ENCODE measurements around the gene INSM1. TPM values are rescaled to one million over a fixed set of nuclear protein-coding genes. Genes with fewer than 3 reads are reported as not detected.

INSM1 gene
- total RNA-seq, 1 experiment from 2014 or later: not detected

GRCh38 chr20:20390393-20390792, 22.5 kb downstream of the INSM1 start:
- H2AFZ ChIP-seq: no peak overlapping the region
- no peaks in the 10 kb centered on the region for H3K4me1 ChIP-seq (replicated peaks; ENCODE audit: insufficient read depth)
- ChIA-PET CTCF (no interaction called here), POLR2A (ENCODE audit: unreplicated experiment) (no interaction called here)
- no peaks in the 10 kb centered on the region for H3F3A ChIP-seq (ENCODE audit: insufficient read depth, low read depth)
- no peak overlapping the region for H3K4me3 ChIP-seq
- BruUV-seq (replicated peaks): no TSS peak
- H4K20me1 ChIP-seq (ENCODE audit: insufficient read depth): no peaks in the 10 kb centered on the region
- H3K27me3 ChIP-seq (ENCODE audit: insufficient read depth, low read depth): no peaks in the 10 kb centered on the region
- H3K4me2 ChIP-seq: no peak overlapping the region
- no peaks in the 10 kb centered on the region for H3K9me3 ChIP-seq (ENCODE audit: insufficient read depth, low read depth)
- DNase-seq: no peak
- TF ChIP-seq EZH2 (IDR thresholded peaks at IDR 0.05; ENCODE audit: low read depth): no peak
- TF ChIP-seq CTCF (conservative IDR thresholded peaks at IDR 0.05): no peak
- H3K36me3 ChIP-seq (ENCODE audit: low read depth): no peaks in the 10 kb centered on the region
- no peaks in the 10 kb centered on the region for H3K79me2 ChIP-seq (ENCODE audit: low read depth)
- H3K27ac ChIP-seq: no peak overlapping the region
- H3K9me2 ChIP-seq (ENCODE audit: insufficient read depth): no peaks in the 10 kb centered on the region
- intact Hi-C loops (cut with micrococcal nuclease; ENCODE audit: unreplicated experiment): no loop called here

DNA sequence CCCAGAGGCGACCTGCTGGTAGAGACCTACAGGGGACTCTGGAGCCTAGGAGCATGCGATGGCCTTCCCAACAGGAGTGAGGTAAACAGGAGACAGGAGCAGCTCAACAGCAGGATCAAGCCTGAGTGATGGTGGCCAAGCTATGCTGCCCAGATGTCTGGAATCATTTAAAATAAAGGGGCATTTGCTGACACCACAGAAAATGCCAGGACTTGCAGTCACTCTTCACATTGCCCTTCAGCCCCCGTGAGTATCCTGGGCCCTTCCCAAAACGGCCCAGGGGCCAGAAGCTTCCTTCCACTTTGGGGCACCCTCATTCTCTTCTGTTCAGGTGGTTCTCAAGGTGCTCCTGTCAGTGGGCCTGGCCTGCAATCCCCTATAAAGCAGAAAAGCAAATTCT, 23.2 kb downstream of the INSM1 start:
- Histone ChIP-seq H2AFZ (no peak overlapping the region), H3K79me2 (ENCODE audit: low read depth) (no peaks in the 10 kb centered on the region), H3K9me2 (ENCODE audit: insufficient read depth) (no peaks in the 10 kb centered on the region), H3F3A (ENCODE audit: insufficient read depth, low read depth) (no peaks in the 10 kb centered on the region), H3K4me2 (no peak overlapping the region), H3K4me3 (no peak overlapping the region), H4K20me1 (ENCODE audit: insufficient read depth) (no peaks in the 10 kb centered on the region), H3K4me1 (replicated peaks; ENCODE audit: insufficient read depth) (no peaks in the 10 kb centered on the region), H3K9me3 (ENCODE audit: insufficient read depth, low read depth) (no peaks in the 10 kb centered on the region), H3K36me3 (ENCODE audit: low read depth) (no peaks in the 10 kb centered on the region), H3K27ac (no peak overlapping the region), H3K27me3 (ENCODE audit: insufficient read depth, low read depth) (no peaks in the 10 kb centered on the region)
- POLR2A ChIA-PET (ENCODE audit: unreplicated experiment): no interaction called here
- TF ChIP-seq CTCF (conservative IDR thresholded peaks at IDR 0.05) (no peak), EZH2 (IDR thresholded peaks at IDR 0.05; ENCODE audit: low read depth) (no peak)
- CTCF ChIA-PET: no interaction called here
- no TSS peak for BruUV-seq (replicated peaks)
- no peak for DNase-seq
- intact Hi-C loops (cut with micrococcal nuclease; ENCODE audit: unreplicated experiment): no loop called here

- BruUV-seq (replicated peaks): no TSS peak
- DNase-seq: no peak
- ChIA-PET POLR2A (ENCODE audit: unreplicated experiment) (no interaction called here), CTCF (no interaction called here)
- H3K27me3 ChIP-seq (ENCODE audit: insufficient read depth, low read depth): no peaks in the 10 kb centered on the region
- no peaks in the 10 kb centered on the region for H3K4me1 ChIP-seq (replicated peaks; ENCODE audit: insufficient read depth)
- H3F3A ChIP-seq (ENCODE audit: insufficient read depth, low read depth): no peaks in the 10 kb centered on the region
- H3K4me2 ChIP-seq: no peak overlapping the region
- no peaks in the 10 kb centered on the region for H3K9me3 ChIP-seq (ENCODE audit: insufficient read depth, low read depth)
- H3K4me3 ChIP-seq: no peak overlapping the region
- H2AFZ ChIP-seq: no peak overlapping the region
- intact Hi-C loops (cut with micrococcal nuclease; ENCODE audit: unreplicated experiment): no loop called here
- H4K20me1 ChIP-seq (ENCODE audit: insufficient read depth): no peaks in the 10 kb centered on the region
- no peak overlapping the region for H3K27ac ChIP-seq
- TF ChIP-seq EZH2 (IDR thresholded peaks at IDR 0.05; ENCODE audit: low read depth) (no peak), CTCF (conservative IDR thresholded peaks at IDR 0.05) (no peak)
- H3K9me2 ChIP-seq (ENCODE audit: insufficient read depth): no peaks in the 10 kb centered on the region
- H3K36me3 ChIP-seq (ENCODE audit: low read depth): no peaks in the 10 kb centered on the region
- H3K79me2 ChIP-seq (ENCODE audit: low read depth): no peaks in the 10 kb centered on the region
Measured at GRCh38 chr20:20391766-20392165, 23.9 kb downstream of the INSM1 start.
